DND-41 (cell line): ENCODE results near the gene PDXK.

Experiments
- CTCF ChIP-seq: IDR thresholded peaks from 2 replicates; pipeline ENCODE4 v1.5.1; 2012; ENCODE audit warnings: borderline replicate concordance, low read length, moderate library complexity, mild to moderate bottlenecking; ENCODE audit not compliant: poor library complexity, severe bottlenecking; ENCODE audit errors: extremely low read depth
- EZH2 ChIP-seq: IDR thresholded peaks from 3 replicates; pipeline ENCODE4 v1.6.1; 2012; ENCODE audit warnings: borderline replicate concordance, low read depth, mild to moderate bottlenecking, moderate library complexity, low read length, inconsistent platforms; ENCODE audit not compliant: severe bottlenecking

- TF ChIP-seq CTCF (no peak), EZH2 (no peak)
Measured at GRCh38 chr21:43808367-43808766, 89.4 kb downstream of the PDXK start.
